ENCODE measurements around the gene GATB.

The GATB gene

DNA sequence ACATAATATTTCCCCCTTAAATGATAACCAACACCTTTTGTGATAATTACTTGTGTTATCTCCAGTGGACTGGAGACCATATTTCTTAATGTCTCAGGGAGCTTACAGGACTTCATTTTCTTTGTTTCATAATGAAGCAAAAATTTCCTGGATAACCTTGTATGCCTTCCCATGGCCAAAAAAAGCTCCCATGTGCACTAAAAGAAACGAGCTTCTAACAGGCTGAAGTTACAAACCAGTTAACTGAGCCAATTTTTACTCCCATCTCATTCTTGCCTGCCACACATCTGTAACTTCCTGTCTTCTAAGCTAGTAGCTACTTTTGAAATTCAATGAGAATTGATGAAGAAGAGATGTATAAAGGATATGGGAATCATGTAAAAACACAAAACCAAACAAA is 32.8 kb downstream of the GATB start:
- no peak for DNase-seq

DNA sequence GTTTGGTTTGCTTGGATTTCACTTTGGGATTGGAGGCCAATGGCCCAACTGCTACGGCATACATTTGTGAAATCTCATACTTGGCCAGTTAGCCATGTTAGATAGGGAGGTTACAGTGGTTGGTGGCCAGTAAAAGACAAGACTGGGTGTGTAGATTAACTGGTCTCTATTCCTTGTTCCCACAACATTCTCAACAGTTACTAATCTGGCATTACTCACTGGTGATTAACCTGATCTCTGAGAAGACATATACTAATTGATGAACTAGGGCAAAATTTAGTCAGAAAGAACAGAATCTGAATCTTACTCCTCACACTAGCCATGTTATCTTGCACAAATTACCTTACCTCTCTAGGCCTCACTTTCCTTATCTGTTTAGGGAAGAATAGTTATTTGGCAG is 33.4 kb downstream of the GATB start:
- no peak for DNase-seq

DNA sequence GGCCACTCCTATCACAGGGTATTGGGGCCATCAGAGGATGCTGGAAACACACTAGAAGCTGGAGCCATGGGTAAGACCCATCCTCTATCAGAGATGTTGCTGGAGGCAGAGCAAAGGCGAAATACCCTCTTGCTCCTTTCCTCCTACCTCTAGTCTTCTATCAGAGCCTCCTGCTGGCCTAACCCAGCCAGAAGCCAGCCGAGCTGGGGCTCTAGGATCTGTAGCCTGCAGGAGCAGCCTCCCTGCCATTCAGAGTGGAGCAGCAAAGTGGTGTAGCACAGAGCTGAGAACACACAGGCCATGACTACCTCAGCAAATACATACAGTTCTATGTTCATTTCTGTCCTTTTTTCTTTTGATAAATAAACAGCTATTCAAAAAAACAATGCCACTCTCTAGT is 35.7 kb downstream of the GATB start:
- DNase-seq, result no peak

DNA sequence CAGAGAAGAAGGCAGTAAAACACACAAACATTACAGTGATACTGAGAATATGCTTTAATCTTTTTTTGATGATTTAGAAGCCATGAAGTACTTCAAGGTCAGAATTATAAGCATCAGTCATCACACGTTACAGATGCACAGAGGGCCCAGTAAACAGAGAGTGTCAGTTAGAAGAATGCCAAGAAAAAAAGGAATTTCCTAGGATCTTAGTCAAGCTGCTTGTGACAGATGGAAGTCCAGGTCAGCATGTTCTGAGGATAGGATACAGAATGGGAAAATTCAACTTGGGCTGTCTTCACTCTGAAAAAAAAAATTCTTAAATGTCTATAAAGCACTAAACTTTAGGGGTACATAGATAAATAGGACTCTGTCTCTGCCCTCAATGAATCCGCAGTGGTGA is 38.9 kb downstream of the GATB start:
- DNase-seq, result no peak

DNA sequence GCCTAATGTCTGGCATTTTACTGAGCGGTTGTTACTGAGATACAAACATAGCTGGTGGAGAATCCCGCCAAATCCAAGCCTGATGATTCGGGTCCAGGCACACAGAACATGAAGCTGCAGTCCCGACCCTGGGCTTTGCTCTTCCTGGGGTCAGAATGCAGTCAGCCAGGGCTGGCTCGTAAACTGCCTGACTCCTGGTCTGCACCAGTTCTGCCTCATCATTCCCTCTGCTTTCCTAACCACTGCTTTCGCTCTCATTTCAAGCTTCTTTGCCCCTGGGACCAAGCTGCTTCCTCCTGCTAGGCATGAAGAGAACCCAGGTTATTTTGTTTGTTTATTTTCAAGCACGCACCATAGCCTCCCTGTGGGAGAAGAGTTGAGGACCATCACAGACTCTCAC is 39.3 kb downstream of the GATB start:
- DNase-seq, result peak; percentile 48

DNA sequence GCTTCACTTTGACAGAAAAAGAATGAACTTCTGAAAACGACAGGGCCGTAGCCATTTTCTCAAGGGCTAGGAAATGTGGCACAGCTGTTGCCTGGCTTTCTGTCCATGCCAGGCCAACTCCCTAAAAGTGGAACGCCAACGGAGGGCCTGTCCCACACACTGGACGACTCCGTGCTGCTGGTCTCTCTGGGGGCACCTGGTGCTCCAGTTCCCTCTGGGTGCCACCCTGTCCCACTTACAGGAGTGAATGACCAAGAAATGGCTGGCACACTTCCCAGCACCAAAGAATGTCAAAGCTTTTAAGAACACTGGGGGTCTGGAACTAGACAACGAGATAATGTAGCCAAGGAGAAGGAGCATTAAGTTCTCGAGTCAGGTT is 40.9 kb downstream of the GATB start:
- no peak for DNase-seq

DNA sequence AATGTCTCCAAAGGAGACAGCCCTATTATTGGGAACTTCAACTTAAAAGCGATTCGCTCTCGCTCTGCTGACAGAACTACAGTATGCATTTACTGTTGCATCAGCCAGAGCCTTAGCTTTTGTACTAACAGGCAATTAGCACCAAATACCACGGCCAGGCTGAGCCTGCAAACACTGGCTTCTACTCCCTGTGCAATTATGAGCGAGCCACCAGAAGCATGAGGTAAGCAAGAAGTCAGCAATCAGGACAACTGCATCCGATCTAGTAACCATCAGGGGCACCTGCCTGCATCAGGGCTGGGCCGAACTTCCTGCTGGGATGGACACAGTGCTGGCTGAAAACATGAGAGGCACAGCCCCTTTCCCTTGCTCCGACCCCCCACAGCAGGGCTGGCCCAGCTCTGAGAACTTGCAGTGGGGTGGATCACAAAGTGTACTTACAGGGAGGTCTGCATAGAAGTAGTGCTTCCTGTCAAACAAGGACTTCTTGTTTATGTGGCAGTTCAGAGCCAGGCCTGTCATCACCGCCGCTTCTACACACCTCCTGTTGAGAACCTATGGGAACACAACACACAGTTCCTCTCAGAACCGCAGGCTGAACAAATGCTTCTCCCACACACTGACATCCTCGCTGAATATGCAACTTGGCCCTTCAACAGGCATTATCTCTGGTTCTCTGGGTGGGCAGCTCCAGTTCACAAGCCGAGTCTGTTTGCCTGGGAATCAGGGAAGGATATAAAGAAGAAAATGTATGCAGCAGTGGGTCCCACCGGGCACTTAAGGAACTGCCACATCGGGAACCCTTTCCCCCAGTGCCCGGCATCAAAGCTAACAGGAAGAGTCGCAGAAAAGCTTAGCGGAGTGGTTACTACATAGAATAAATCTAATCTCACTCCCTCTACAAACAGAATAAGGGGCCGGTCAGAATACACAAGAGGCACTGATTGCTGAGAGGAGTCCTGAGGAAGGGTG is 41.5 kb downstream of the GATB start:
- DNase-seq, result peak; percentile 84

DNA sequence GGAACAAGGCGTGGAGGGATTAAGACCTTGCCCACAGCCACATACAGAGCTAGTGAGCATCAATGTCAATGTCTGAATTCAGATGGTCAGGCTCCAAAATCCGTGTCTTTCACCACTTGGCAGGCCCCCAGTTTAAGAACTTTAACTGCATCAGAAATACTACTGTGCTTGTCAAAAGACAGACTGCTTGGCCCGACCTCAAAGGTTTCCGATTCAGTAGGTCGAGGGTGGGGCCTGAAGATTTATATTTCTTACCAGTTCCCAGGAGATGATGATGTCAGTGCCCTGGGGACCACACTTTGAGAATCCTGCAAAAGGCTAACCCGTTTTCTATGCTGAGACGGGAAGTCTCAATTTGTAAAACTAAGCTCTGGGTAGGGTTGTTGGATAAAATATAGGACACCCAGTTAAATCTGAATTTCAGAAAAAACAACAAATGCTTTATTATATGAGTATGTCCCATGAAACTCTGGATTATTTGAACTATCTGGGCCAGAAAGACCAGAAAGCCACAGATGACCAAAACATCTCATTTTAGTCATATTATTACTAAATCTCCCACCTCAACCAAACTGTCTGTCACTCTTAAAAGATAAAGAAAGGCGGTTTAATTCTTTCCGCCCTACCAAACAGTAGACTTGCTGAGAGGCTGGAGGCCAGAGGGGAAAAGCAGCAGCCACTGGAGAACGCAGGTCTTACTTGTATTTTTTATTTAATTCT is 42.7 kb downstream of the GATB start:
- peak; percentile 59 for DNase-seq

DNA sequence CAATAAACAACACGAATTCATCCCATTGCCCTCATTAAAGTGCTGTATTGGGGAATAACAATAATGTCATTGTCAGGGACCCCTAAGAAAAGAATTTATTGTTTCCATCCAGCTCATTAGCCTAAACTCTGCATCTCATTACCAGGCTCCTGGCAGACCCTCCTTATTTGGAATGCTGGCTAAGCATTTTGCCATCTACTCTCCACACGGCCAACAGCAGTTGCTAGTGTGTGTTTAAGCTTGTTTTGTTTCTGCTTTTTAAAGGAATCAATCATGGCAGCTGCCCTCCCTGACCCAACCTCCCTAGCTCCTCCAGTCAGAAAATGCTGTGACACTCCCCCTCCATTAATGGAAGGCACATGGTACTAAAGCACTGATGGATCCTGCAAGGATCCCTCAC is 43.5 kb downstream of the GATB start:
- DNase-seq, result no peak

DNA sequence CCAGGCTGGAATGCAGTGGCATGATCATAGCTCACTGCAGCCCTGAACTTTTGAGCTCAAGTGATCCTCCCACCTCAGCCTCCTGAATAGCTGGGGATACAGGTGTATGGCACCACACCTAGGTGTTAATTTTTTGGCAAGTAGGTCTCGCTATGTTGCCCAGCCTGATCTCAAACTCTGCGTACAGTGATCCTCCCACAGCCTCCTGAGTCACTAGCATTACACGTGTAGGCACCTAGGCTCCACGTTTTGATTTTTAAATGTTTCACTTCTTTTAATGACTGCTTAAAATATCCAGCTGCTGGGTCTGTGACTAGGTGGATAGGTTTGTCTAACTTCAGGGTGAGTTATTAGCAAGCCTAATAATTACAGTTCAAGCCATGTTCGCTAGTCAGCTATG is 44.5 kb downstream of the GATB start:
- no peak for DNase-seq

DNA sequence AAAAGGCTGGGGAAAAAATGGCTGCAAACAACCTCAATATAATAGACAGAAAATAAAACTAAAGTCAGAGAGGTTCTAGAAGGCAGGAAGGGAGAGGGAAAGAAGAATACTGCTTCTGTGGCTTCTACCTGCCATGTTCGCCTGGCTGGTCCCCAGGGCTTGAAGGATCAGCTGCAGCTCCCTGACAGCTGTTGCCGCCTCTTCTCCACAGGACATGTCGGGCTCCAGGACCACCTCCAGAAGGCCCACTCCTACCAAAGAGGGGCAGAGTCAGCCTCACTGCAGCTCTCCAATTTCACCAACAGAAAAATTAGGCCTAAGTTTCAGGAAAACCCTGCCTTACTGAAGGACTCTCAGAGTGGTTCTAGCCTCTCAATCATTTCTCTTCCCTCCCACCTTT is 44.9 kb downstream of the GATB start:
- DNase-seq, result peak; percentile 71

DNA sequence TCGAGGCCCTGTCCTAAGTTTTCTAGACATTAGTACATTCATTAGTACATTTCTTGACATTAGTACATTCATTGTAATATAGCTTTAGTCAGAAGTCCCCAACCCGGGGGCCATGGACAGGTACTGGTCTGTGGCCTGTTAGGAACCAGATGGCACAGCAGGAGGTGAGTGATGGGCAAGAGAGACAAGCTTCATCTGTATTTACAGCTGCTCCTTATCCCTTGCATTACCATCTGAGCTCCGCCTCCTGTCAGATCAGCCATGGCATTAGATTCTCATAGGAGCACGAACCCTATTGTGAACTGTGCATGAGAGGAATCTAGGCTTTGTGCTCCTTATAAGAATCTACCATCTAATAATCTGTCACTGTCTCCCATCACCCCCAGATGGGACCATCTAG is 48.0 kb downstream of the GATB start:
- DNase-seq, result no peak

DNA sequence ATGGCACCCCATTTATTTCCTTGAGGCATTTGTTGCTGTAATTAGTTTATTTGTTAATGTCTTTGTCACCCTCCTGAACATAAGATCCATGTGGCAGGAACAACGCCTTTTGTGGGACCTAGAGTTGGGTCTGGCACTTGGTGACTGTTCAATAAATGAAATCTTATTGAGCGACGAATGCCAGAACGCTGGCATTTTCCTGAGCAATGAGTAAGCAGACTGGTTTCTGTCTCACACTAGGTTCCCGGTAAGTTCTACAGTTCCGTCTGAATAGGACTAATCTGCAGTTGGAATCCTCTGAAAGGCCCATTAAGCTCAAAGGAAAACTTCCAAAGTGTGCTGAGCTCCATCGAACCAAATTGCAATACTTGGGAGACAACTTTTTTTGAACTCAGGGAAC is 49.2 kb downstream of the GATB start:
- DNase-seq, result no peak

DNA sequence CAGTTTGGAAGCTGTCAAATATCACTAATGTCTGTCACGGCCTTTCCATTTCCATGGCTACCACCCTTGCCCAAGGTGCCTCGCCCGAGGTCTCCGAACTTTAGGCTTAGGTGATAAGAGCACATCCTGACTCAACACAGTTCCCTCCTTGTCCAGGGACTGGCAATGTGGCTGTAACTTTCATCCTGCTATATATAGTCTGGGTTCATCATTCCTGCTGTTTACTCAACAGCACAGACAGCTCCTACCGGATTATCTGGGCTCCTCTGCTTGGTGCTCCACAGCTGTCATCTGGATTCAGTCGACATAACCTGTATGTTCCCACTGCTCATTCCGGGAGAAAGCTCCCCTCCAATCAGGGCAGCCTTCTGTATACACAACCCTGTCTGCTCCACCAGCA is 51.2 kb downstream of the GATB start:
- DNase-seq, result no peak

DNA sequence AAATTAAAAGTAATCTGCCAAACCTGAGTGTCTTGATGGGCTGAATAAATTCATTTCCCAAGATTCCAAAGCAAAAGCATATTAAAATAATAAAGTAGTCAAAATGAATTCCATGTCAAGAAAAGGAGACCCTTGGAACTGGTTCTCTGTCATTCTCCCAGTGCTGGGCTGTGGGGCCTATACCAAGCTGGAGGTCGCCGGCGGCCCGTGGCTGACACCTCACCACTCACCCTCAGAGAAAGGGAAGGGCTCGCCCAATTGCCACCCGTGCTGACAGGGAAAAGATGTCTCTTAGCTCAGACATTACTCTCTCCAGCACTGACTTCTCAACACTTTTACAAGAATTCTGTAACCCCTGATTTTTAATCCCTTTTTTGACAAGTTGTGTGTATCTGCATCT is 51.7 kb downstream of the GATB start:
- DNase-seq, result no peak

DNA sequence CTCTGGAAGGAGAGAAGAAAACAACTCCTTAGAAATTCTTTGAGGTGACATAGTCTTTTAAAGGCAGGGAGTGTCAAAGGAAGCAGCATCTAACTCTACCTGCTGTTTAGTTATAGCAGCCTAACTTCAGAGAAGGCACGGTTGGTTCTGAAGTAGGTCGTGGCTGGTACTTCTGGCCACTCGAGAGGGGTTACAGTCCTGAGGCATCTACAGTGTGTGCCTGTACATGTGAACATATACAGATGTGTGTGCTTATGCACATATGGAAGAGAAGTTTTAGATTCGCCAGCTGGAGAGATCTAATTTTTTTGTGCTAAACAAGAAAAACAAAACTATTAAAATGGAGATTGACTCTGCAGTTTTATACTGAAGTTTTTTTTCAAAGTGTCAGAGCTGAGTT is 52.7 kb downstream of the GATB start:
- no peak for DNase-seq

DNA sequence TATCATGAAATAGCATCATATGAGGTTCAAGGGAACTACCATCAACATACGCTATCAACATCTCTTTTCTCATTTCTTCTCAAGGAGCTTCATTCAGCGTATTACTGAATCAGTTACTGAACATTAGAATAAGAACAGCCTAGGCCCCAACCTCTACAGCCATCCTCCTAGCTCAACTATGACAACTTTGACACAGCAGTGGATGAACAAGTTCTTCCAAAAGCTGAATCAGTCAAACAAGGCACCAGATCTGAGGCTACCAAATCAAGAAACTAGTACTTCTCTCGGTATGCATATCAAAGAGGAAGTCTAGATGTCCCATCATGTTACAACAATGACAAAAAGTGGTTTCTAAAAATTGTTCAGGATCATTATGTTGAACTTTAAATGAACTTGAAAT is 57.4 kb downstream of the GATB start:
- DNase-seq, result no peak

DNA sequence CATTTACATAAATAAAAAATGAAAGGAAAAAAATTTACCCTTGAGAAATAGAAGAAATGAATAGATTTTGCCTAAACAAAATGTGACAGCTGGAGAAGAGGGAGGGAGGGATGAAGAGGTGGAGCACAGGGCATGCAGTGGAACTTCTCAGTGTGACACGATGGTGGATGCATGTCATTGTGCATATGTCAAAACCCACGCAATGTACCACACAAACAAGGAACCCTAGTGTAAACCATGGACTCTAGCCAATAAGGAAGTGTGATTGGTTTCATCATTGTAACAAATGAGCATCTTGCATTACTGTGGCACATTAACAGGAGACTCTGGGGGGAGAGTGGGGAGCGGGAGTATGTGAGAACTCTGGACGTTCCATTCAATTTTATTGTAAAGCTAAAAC is 58.6 kb downstream of the GATB start:
- no peak for DNase-seq

DNA sequence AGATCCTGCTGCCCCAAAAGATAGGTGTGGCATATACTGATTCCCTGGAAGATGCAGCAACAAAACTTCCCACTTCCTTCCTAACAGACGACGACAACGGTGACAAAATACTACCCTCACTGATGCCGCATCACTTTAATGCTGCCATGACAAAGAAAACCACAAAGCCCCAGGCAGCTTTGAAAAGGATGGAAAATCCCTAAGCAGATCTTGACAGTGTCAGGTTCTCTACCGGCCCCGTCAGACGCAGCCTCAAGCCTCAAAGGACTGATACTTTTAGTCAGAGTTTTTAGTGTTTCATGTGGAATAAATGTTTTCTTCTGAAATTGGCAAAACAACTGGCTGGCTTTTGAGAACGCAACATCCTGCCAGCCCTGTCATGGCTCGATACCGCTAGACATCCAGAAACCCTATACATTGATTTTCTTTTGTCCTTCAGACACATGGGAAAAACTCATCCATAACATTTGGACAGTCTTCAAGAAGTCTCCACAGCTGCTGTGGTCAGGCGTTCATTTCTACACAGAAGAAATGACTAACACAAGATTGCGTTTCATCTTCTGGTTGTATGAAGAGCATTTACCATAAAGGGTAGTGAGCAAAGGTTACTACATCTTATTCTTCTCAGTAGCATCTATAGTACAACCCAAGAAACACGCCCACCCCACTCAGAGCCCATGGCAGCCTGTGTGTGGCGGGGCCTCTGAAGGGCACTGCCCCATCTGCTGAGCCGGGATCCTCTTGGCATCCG is 60.1 kb downstream of the GATB start:
- no peak for DNase-seq

DNA sequence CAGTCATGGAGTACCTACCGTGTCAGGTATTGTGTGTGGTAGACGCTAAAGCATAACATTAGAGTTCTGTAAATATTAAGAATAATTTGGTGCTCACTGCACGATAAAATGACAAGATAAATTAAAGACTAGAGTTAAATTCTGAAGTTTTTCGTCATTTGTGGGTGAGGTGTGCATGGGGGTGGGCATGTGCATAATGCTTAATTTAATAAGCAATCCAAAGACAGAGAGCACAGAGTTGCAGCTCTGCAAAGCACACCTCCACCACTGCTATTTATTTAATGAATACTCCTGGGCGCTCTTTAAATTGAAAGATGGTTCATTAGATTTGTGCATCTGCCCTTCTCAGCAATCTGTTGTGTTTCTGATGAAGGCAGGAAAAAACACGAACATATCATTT is 62.6 kb downstream of the GATB start:
- DNase-seq, result no peak

DNA sequence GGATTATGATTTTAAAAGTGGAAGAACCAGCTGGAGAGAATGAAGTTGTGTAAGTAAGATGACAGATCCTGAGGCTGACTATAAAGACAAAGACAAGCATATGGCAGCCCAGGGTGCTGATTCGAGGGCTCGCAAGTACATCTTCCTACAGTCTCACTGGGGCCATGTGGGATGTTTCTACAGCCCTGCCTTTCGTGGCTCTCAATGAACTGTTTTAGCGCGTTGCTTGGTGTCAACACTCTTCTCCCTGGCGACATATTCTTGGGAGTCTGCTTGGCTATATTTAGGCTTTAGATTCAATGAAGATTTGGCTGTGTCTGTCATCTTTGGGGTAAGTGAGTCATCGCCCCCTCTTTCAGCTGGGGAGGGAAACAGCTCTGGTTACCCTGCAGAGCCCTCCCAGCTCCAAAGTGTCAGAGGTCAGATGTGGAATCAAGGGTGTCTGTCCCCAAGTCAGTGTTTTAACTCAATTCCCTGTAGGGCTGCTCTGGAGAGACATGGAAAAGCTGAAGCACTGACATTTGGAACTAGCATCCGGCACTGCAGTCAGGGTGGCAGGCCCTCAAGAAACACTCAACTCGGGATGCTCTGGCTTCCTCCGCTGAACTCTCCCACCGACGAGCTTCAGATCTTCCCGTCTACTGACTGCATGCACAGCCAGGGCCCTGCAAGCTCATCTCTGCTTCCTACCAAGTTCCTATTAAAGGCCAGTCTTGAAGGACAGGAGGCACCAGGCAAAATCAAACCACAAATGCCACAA is 65.7 kb downstream of the GATB start:
- no peak for DNase-seq

DNA sequence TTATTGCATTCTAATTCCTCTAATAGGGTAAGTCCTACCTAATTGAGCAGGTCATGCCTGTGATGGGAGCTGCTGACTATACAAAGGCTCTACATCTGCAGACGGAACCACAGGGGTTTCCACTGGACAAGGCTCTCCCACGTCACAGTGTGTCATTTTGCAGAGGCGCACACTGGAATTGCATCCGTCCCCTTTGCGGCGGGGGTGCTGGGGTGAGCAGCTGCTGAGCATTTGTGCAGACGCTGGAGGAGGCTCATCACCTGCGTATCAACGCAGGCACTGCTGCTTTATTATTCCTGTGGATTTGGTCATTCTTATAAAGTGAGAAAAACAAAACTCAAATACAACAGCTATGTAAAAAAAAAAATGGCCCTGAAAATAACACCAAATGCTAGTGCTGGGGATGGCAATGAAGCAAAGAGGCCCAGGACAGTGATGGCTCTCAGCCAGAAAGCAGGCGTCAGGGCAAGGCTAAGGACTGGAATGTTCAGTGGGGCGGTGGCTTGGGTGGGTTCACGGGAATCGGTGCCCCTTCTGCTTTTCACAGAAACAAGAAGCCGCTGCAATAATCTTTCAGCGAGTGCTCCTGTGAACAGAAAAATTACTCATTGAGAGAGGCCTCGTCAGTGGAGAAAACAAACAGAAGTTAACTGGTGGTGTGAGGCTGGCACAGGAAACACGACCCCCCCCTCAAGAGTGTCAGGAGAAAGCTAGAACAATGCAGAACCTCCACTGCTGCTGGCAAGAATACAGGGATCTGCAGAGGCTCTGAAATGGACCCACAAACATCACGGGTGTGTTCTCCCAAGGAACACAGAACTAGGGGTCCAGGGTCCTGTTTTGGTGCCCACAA is 67.8 kb downstream of the GATB start:
- DNase-seq, result no peak

Data from retina (tissue), 1 donor.